Neural progenitor cell (in vitro differentiated cells): ENCODE data around the gene MED13. TPM values are rescaled to one million over a fixed set of nuclear protein-coding genes. Genes with fewer than 3 reads are reported as not detected.

Experiments
- DNase-seq: peaks from one replicate; pipeline ENCODE4 v3.0.0-alpha.2; 2016; ENCODE audit warnings: low spot score
- H2AFZ ChIP-seq: fragments of 200-600 bp; sonication (generic); replicated peaks from 2 replicates; pipeline ENCODE4 v1.6.1; 2016; ENCODE audit warnings: antibody characterized with exemption
- H3F3A ChIP-seq: fragments of 200-600 bp; sonication (generic); 2 replicates; pipeline ENCODE4 v1.6.1; 2016; ENCODE audit warnings: antibody characterized with exemption, low read depth
- H3K27ac ChIP-seq: fragments of 200-600 bp; sonication (generic); 2 replicates; pipeline ENCODE4 v1.5.1; 2016; ENCODE audit warnings: mild to moderate bottlenecking
- H3K27me3 ChIP-seq: fragments of 200-600 bp; sonication (generic); 2 replicates; pipeline ENCODE4 v1.6.1; 2016; ENCODE audit warnings: mild to moderate bottlenecking, moderate library complexity
- H3K36me3 ChIP-seq: fragments of 200-600 bp; sonication (generic); 2 replicates; pipeline ENCODE4 v1.5.1; 2016
- H3K4me1 ChIP-seq: fragments of 200-600 bp; sonication (generic); 2 replicates; pipeline ENCODE4 v1.6.1; 2016; ENCODE audit warnings: mixed run types
- H3K4me2 ChIP-seq: fragments of 200-600 bp; sonication (generic); 2 replicates; pipeline ENCODE4 v1.6.1; 2016
- H3K4me3 ChIP-seq: fragments of 200-600 bp; sonication (generic); 2 replicates; pipeline ENCODE4 v1.5.1; 2016
- H3K79me2 ChIP-seq: fragments of 200-600 bp; sonication (generic); 2 replicates; pipeline ENCODE4 v1.6.1; 2016; ENCODE audit warnings: low read depth
- H3K9ac ChIP-seq: fragments of 200-600 bp; sonication (generic); 2 replicates; pipeline ENCODE4 v1.6.1; 2016
- H3K9me3 ChIP-seq: fragments of 200-600 bp; sonication (generic); 2 replicates; pipeline ENCODE4 v1.5.1; 2016; ENCODE audit warnings: low read depth
- H4K20me1 ChIP-seq: fragments of 200-600 bp; sonication (generic); 2 replicates; pipeline ENCODE4 v1.6.1; 2016; ENCODE audit warnings: low read depth
- H3K27ac Mint-ChIP-seq: 3 replicates; pipeline ENCODE4 v1.8.0; 2021; ENCODE audit warnings: mixed read lengths
- H3K27me3 Mint-ChIP-seq: 2 replicates; pipeline ENCODE4 v1.8.0; 2022; ENCODE audit warnings: low read depth, mild to moderate bottlenecking, inconsistent platforms, moderate library complexity, mixed read lengths; ENCODE audit not compliant: insufficient read depth
- H3K36me3 Mint-ChIP-seq: 3 replicates; pipeline ENCODE4 v1.8.0; 2021; ENCODE audit warnings: mixed read lengths
- H3K4me1 Mint-ChIP-seq: 3 replicates; pipeline ENCODE4 v1.8.0; 2021; ENCODE audit warnings: mixed read lengths
- H3K4me3 Mint-ChIP-seq: 3 replicates; pipeline ENCODE4 v1.8.0; 2021; ENCODE audit warnings: mild to moderate bottlenecking, moderate library complexity, mixed read lengths
- H3K9me3 Mint-ChIP-seq: 3 replicates; pipeline ENCODE4 v1.8.0; 2020; ENCODE audit warnings: mixed read lengths
- EZH2 ChIP-seq: fragments of 200-600 bp; sonication (generic); IDR thresholded peaks from 2 replicates; pipeline ENCODE4 v1.6.1; 2017; ENCODE audit warnings: antibody characterized with exemption, mild to moderate bottlenecking, moderate library complexity
- EZH2phosphoT487 ChIP-seq: fragments of 200-600 bp; sonication (generic); IDR thresholded peaks from 2 replicates; pipeline ENCODE4 v1.6.1; 2017; ENCODE audit warnings: antibody characterized with exemption
- total RNA-seq: library from RNA; depleted of rRNA; stranded (reverse); fragments of >200 nt; gene quantifications from 2 replicates; pipeline ENCODE4 v1.2.3, GENCODE V29; 2015; ENCODE audit warnings: low replicate concordance
- TF ChIP-seq, protein P1 (sequence below): fragments of 200-600 bp; sonication (generic); IDR thresholded peaks from 2 replicates; pipeline ENCODE4 v1.5.1; 2017; ENCODE audit warnings: antibody characterized with exemption, mild to moderate bottlenecking

The MED13 gene
- total RNA-seq, 1 donor from 2014 or later, result 59.9 TPM

DNA sequence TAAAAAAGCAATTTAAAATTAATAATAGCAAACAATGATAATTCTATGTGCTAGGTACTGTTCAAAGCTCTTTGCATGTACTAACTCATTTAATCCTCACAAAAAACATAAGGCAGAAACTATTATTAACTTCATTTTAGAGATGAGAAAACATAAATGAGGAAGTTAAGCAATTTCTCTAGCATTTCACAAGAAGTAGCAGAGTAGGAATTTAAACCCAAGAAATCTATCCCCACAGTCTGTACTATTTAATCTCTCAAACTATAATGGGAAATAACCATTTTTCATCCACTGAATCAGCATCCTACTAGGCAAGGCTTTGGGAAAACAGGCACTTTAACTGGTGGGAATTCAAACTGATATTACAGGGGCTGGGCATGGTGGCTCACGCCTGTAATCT is 95.0 kb downstream of the MED13 start:
- no peaks in the 10 kb centered on the region for H3K9me3 Mint-ChIP-seq
- no peak overlapping the region for H3K4me3 ChIP-seq
- TF ChIP-seq EZH2phosphoT487 (no peak), EZH2 (no peak)
- TF ChIP-seq, protein P1, sequence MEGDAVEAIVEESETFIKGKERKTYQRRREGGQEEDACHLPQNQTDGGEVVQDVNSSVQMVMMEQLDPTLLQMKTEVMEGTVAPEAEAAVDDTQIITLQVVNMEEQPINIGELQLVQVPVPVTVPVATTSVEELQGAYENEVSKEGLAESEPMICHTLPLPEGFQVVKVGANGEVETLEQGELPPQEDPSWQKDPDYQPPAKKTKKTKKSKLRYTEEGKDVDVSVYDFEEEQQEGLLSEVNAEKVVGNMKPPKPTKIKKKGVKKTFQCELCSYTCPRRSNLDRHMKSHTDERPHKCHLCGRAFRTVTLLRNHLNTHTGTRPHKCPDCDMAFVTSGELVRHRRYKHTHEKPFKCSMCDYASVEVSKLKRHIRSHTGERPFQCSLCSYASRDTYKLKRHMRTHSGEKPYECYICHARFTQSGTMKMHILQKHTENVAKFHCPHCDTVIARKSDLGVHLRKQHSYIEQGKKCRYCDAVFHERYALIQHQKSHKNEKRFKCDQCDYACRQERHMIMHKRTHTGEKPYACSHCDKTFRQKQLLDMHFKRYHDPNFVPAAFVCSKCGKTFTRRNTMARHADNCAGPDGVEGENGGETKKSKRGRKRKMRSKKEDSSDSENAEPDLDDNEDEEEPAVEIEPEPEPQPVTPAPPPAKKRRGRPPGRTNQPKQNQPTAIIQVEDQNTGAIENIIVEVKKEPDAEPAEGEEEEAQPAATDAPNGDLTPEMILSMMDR, result no peak
- H3K79me2 ChIP-seq, result peaks cover 19% of the 10 kb centered on the region
- no peak for DNase-seq
- H4K20me1 ChIP-seq, result peaks cover 4% of the 10 kb centered on the region
- H3K27ac Mint-ChIP-seq, result no peak overlapping the region
- H2AFZ ChIP-seq, result no peak overlapping the region
- H3K27ac ChIP-seq, result no peak overlapping the region
- peaks cover 42% of the 10 kb centered on the region for H3K36me3 ChIP-seq
- H3K4me1 ChIP-seq, result no peaks in the 10 kb centered on the region
- H3F3A ChIP-seq, result no peaks in the 10 kb centered on the region
- H3K9me3 ChIP-seq, result no peaks in the 10 kb centered on the region
- H3K4me3 Mint-ChIP-seq, result no peak overlapping the region
- H3K9ac ChIP-seq, result no peak overlapping the region
- no peaks in the 10 kb centered on the region for H3K4me1 Mint-ChIP-seq
- no peak overlapping the region for H3K4me2 ChIP-seq
- H3K27me3 Mint-ChIP-seq, result no peaks in the 10 kb centered on the region
- no peaks in the 10 kb centered on the region for H3K27me3 ChIP-seq
- peaks cover 20% of the 10 kb centered on the region for H3K36me3 Mint-ChIP-seq

DNA sequence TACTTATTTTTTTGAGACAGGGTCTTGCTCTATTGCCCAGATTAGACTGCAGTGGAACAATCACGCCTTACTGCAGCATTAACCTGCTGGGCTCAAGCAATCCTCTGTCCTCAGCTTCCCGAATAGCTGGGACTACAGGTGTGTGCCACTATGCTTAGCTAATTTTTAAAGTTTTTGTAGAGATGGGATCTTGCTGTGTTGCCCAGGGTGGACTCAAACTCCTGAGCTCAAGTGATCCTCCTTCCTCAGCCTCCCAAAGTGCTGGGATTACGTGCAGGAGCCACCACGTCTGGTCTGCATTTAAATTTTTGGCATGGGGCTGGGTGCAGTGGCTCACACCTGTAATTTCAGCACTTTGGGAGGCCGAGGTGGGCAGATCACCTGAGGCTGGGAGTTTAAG is 96.3 kb downstream of the MED13 start:
- Mint-ChIP-seq H3K4me1 (no peaks in the 10 kb centered on the region), H3K27me3 (no peaks in the 10 kb centered on the region), H3K9me3 (no peaks in the 10 kb centered on the region), H3K4me3 (no peak overlapping the region), H3K27ac (no peak overlapping the region), H3K36me3 (peaks cover 14% of the 10 kb centered on the region)
- Histone ChIP-seq H3K4me3 (no peak overlapping the region), H3K27me3 (no peaks in the 10 kb centered on the region), H3K36me3 (peaks cover 47% of the 10 kb centered on the region), H3K9me3 (no peaks in the 10 kb centered on the region), H4K20me1 (no peaks in the 10 kb centered on the region), H3K4me1 (no peaks in the 10 kb centered on the region), H2AFZ (no peak overlapping the region), H3F3A (no peaks in the 10 kb centered on the region), H3K27ac (no peak overlapping the region), H3K9ac (no peak overlapping the region), H3K4me2 (no peak overlapping the region), H3K79me2 (peaks cover 7% of the 10 kb centered on the region)
- no peak for DNase-seq
- no peak for TF ChIP-seq EZH2phosphoT487
- TF ChIP-seq EZH2, result no peak
- TF ChIP-seq, protein P1, result no peak

DNA sequence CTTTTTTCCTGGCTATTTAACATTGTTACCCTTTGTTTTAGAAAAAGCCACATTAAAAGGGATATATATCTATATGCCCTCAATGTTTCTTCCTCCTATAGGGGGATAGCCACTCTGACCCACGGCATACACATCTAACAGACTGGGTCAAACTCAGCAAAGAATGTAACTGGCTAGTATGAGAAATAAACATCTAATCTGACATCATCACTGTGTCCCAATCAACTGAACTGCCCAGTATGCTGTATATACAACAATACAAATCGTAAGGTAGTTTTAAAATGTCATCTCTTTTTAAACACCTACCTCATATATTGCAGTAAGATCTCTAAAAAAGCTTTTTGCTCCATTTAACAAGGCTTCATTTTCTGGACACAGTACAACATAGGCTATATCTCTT is 97.3 kb downstream of the MED13 start:
- no peak overlapping the region for H3K4me3 Mint-ChIP-seq

More for the DNA sequence above, 97.3 kb downstream of the MED13 start:
- H3K27ac ChIP-seq, result no peak overlapping the region
- TF ChIP-seq EZH2phosphoT487, result no peak
- TF ChIP-seq, protein P1, result no peak
- no peak for TF ChIP-seq EZH2
- no peaks in the 10 kb centered on the region for H3F3A ChIP-seq
- H2AFZ ChIP-seq, result no peak overlapping the region
- H3K36me3 Mint-ChIP-seq, result peaks cover 17% of the 10 kb centered on the region
- no peaks in the 10 kb centered on the region for H3K27me3 Mint-ChIP-seq
- H3K27ac Mint-ChIP-seq, result no peak overlapping the region
- H3K9me3 Mint-ChIP-seq, result no peaks in the 10 kb centered on the region
- peaks cover 49% of the 10 kb centered on the region for H3K36me3 ChIP-seq
- H4K20me1 ChIP-seq, result no peaks in the 10 kb centered on the region
- H3K9me3 ChIP-seq, result no peaks in the 10 kb centered on the region
- DNase-seq, result no peak
- H3K79me2 ChIP-seq, result peaks cover 3% of the 10 kb centered on the region
- H3K4me2 ChIP-seq, result no peak overlapping the region
- no peaks in the 10 kb centered on the region for H3K4me1 Mint-ChIP-seq
- no peaks in the 10 kb centered on the region for H3K4me1 ChIP-seq
- no peak overlapping the region for H3K9ac ChIP-seq
- H3K27me3 ChIP-seq, result no peaks in the 10 kb centered on the region
- H3K4me3 ChIP-seq, result no peak overlapping the region
